Testis (tissue), 2 donors: ENCODE measurements around the gene FDX1.

ENCODE experiments used
- POLR2A ChIP-seq: fragments of 450-650 bp; IDR thresholded peaks from one replicate; pipeline ENCODE4 v1.6.1; 2017; ENCODE audit warnings: antibody characterized with exemption, mild to moderate bottlenecking, moderate library complexity
- TF ChIP-seq, protein P1 (sequence below), 3 experiments: fragments of 450-650 bp in 2 of 3; fragments of 200-600 bp in 1 of 3; sonication (generic) in 1 of 3; IDR thresholded peaks; one replicate each; pipeline ENCODE4 v1.5.1; 2016 to 2019; ENCODE audit warnings: antibody characterized with exemption in 3 of 3, mild to moderate bottlenecking in 2 of 3, moderate library complexity in 1 of 3

DNA sequence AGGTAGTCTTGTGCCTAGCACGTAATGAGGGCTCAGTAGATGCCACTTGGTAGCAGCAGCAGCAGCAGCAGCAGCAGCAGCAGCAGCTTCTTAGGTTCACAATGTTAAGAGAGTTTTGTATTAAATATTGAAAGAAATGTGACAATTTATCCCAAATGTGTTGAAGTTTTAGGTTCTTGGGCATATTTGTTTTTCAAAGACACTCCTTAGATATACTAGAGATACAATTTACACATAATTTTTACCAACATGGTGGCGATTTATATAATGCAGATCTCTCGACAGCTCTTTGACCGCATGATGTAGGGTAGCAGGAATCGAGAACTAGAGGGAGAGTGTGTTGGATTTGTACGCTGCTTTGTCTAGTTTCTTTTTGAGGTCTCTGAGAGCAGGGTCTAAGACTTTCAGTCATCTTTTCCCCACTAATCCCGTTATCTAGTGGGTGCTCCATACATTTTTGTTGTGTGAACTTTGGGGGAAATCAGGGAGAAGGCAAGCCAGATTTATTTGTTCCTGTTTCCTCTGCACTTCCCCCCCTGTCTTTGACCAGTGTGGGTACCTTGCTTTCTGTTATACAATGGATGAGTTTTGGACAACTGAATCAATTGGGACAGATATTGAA is 1.4 kb downstream of the FDX1 start:
- TF ChIP-seq, protein P1, sequence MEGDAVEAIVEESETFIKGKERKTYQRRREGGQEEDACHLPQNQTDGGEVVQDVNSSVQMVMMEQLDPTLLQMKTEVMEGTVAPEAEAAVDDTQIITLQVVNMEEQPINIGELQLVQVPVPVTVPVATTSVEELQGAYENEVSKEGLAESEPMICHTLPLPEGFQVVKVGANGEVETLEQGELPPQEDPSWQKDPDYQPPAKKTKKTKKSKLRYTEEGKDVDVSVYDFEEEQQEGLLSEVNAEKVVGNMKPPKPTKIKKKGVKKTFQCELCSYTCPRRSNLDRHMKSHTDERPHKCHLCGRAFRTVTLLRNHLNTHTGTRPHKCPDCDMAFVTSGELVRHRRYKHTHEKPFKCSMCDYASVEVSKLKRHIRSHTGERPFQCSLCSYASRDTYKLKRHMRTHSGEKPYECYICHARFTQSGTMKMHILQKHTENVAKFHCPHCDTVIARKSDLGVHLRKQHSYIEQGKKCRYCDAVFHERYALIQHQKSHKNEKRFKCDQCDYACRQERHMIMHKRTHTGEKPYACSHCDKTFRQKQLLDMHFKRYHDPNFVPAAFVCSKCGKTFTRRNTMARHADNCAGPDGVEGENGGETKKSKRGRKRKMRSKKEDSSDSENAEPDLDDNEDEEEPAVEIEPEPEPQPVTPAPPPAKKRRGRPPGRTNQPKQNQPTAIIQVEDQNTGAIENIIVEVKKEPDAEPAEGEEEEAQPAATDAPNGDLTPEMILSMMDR (IDR thresholded peaks at IDR 0.05): no peak
- no peak for TF ChIP-seq POLR2A
